ENCODE results near the gene ITPK1.

ITPK1 gene

GRCh38 chr14:92926180-92926845 is 189.4 kb downstream of the ITPK1 start:
- DNase-seq (ENCODE audit: low read depth in 2 of 2), result no peak

DNA sequence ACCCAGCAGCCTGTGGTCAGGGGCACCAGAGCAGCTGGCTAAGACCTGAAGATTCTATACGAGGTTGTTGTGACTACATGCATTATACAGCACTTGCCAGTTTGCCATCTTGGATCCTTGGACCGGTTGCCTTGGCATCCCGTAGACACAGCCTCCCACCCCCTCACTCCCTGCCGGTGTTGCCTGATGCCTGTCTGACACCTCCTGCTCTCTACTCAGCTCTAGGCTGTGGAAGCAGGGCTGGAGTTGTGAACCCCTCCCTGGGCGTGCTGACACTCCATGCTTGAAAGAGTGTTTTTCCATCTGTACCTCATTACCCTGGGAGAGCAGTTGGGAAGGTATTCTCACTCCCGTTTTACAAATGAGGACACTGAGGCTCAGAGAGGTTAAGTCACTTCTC is 190.3 kb downstream of the ITPK1 start:
- DNase-seq (ENCODE audit: low read depth in 2 of 2), result no peak

- DNase-seq (ENCODE audit: low read depth in 2 of 2), result no peak
These were observed 191.5 kb downstream of the ITPK1 start for GRCh38 chr14:92924247-92924646.

GRCh38 chr14:92923744-92924103 is 192.0 kb downstream of the ITPK1 start:
- DNase-seq (ENCODE audit: low read depth in 2 of 2), result no peak

GRCh38 chr14:92922883-92923743 is 192.6 kb downstream of the ITPK1 start, which contains the start of gene CHGA:
Gene CHGA (plus strand): TSS chr14:92923150. CDS start chr14:92923360, 210 bp downstream.
- DNase-seq (ENCODE audit: low read depth in 2 of 2), result peak in 1 of 2 experiments; percentile 3

GRCh38 chr14:92922155-92922735 is 193.5 kb downstream of the ITPK1 start:
- DNase-seq (ENCODE audit: low read depth in 2 of 2), result no peak

DNA sequence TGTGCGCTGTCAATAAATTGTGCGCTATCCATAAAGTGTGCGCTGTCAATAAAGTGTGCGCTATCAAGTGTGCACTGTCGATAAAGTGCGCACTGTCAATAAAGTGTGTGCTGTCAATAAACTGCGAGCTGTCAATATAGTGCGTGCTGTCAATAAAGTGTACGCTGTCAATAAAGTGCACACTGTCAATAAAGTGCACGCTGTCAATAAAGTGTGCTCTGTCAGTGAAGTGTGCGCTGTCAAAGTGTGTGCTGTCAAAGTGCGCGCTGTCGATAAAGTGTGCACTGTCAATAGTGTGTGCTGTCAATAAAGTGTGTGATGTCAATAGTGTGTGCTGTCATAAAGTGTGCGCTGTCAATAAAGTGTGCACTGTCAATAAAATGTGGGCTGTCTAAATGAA is 195.7 kb downstream of the ITPK1 start:
- DNase-seq (ENCODE audit: low read depth in 2 of 2), result no peak

DNA sequence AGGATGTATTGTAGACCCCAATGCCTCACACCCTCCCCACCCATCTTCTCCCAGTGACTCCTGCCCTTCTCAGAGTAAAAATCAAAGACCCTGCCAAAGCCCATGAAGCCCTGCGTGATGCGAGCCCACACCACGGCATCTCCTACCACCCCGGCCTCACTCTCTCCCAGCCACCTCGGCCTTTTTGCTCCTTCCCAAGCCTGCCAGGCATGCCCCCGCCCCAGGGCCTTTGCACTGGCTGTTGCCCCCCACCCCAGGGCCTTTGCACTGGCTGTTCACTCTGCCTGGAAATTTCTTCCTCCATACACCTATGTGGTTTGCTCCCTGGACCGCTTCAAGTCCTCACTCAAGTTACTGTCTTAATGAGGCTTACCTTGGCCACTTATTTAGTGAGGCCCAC is 197.8 kb downstream of the ITPK1 start:
- DNase-seq (ENCODE audit: low read depth in 2 of 2), result no peak

DNA sequence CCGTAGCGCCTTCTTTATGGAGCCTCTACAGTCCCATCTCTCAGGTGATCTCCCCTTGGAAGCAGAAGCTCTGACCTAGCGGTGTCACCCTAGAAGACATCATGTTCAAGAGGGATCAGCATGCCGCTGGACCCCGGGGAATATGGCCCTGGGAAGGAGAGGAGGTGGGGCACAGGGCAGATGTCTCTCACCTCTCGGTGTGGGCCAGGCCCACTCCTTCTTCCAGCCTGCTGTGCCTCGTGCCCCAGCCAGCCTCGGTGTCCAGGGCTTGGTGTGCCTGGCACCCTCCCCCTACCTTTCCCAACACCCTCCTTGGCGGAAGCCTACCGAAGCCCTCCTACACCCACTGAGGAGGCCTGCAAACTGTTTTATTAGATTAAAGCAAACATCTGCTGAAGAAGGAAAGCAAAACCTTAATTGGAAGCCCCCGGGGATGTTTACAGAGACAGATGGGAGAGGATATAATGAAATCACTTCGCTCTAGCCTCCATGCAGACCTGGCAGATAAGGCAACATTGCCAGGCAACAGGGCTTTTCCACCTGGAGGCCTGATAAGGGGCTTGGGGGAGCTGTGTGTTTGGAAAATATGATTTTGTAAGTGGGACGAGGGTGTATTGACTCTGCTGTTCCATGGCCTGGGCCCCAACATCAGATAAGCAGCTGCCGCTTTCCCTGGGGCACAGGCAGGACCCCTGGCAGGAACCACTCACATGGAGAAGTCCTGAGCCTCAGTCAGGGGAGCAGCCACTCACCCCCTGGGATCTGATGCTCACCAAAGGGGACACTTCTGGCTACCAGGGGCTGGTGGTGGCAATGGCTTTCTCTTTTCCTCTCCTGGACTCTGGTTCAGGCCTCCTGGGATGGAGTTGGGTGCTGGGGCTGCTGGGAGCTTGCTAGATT is 198.4 kb downstream of the ITPK1 start:
- no peak for DNase-seq (ENCODE audit: low read depth in 2 of 2)

GRCh38 chr14:92916201-92916600 is 199.5 kb downstream of the ITPK1 start:
- DNase-seq (ENCODE audit: low read depth in 2 of 2), result no peak

- no peak for DNase-seq (ENCODE audit: low read depth in 2 of 2)
These were observed 201.6 kb downstream of the ITPK1 start for GRCh38 chr14:92914087-92914656.

DNA sequence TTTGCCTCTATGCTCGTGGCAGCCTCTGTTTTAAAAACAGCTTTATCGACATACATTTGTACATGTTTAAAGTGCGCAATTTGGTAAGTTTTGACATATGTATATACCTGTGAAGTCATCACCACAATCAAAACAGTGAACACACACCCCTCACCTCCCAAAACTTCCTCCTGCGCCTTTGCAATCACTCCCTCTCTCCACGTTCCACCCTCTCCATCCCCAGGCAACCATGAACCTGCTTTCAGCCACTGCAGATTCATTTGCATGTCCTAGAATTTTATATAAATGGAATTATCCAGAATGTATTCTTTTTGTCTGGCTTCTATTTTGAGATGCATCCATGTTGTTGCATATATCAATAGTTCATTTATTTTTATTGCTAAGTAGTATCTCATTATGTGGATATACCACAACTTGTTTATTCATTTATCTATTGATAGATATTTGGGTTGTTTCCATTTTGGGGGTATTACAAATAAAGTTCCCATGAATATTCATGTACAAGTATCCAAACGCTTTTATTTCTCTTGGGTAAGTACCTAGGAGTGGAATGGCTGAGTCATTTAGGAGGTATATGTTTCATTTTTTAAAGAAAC is 208.3 kb downstream of the ITPK1 start:
- no peak for DNase-seq (ENCODE audit: low read depth in 2 of 2)

GRCh38 chr14:92906823-92907222 is 208.9 kb downstream of the ITPK1 start:
- no peak for DNase-seq (ENCODE audit: low read depth in 2 of 2)

DNA sequence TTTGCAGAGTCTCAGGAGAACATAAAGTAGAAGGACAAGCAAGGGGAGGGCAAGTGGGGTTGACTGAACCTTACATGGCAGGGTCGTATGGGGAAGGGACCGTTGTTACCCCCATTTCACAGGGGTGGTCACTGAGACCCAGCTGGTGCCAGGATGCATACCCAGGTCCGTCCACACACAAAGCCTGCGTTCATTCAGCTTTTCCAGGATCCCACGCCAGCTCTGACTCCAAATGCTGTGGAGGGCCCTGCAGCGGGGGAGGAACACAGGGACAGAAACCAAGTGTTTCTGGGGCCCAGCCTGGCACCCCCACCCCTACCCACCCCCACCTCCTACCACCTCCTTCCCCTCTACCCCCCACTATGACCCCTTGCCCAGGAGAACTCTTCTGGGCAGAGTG is 209.3 kb downstream of the ITPK1 start:
- no peak for DNase-seq (ENCODE audit: low read depth in 2 of 2)

DNA sequence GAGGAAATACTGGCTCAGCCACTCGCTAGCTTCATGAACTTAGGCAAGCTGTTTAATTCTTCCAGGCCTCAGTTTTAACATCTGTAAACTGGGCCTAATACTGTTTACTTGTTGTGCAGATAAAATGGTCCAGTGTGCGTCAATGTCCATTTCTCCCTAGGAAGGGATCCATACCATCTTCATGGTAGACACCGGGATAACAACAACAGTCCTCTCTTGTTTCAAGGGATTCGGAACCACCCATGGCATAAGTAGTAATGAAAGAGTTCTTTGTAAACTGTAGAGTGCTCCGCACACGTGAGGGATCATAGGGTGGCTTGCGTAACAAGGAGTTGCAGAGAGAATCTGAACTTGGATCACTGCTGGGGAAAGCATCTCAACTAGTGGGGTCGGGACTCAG is 210.1 kb downstream of the ITPK1 start:
- DNase-seq (ENCODE audit: low read depth in 2 of 2), result no peak

- no peak for DNase-seq (ENCODE audit: low read depth in 2 of 2)
These were observed 212.4 kb downstream of the ITPK1 start for GRCh38 chr14:92903359-92903758.

DNA sequence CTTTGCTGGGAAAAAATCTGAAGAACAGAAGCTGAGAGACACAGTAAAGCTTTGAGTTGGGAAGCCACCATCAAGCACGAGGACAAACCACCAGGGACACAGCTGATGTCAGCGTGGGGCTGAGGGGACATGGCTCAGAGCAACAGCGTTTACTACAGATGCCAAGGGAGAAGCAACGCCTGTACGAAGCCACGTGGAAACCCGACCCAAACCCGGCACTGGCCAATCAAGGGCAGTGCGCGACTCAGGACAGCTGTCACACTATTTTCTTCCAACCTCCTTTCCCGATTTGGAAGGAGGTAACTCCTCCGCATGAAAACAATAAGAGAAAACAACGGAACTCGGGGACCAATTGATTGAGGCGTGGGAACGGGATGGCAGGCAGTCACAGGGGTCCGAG is 213.0 kb downstream of the ITPK1 start:
- no peak for DNase-seq (ENCODE audit: low read depth in 2 of 2)

DNA sequence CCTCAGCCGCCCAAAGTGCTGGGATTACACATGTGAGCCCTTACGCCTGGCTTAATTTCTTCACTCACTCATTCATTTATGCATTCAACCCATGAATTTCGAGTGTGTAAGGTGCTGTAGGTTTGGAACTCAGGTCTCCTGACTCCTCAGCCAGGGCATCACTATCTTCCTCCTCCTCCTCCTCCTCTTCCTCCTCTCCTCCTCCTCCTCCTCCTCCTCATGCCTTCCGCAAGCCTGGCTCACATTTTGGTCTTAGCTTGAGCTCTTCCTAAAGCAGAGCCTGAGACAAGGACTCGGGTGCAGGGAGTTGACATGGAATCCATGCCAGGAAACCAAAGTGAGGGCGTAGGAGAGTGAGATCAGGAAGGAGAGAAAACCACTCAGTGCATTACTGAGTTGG is 213.5 kb downstream of the ITPK1 start:
- no peak for DNase-seq (ENCODE audit: low read depth in 2 of 2)

- DNase-seq (ENCODE audit: low read depth in 2 of 2), result no peak
These were observed 215.1 kb downstream of the ITPK1 start for GRCh38 chr14:92900660-92901059.

GRCh38 chr14:92898566-92899131 is 217.1 kb downstream of the ITPK1 start:
- no peak for DNase-seq (ENCODE audit: low read depth in 2 of 2)

All from fibroblast of skin of left biceps (primary cell).